K562 (cell line): ENCODE measurements around the gene SMIM35. TPM values are rescaled to one million over a fixed set of nuclear protein-coding genes. Genes with fewer than 3 reads are reported as not detected.

Source experiments
- ATAC-seq: fragments of 200-7000 bp; cut with Tn5 transposase; 3 replicates; pipeline ENCODE4 v1.9.1; 2020; ENCODE audit warnings: moderate library complexity
- BruUV-seq: library from RNA; stranded (reverse); fragments of 400-500 nt; replicated peaks from 2 replicates; lab custom pipeline; 2021; lab: Mats Ljungman, UMichigan
- CTCF ChIA-PET: fragments of 300-600 bp; formaldehyde crosslinking; extraction: SDS; loops from one replicate; lab custom pipeline; 2021; ENCODE audit warnings: low intra/inter-chr PET ratio; lab: Yijun Ruan, JAX
- POLR2A ChIA-PET: fragments of 300-600, 350-650 bp; sonication (Branson Sonifier 250); formaldehyde crosslinking; extraction: SDS; loops from one replicate; lab custom pipeline; 2021; ENCODE audit warnings: antibody characterized with exemption, inconsistent platforms; lab: Yijun Ruan, JAX
- DNase-seq, 4 experiments: peaks; one replicate each; pipeline versions ENCODE4 v3.0.0 to v3.0.0-alpha.2; 2011 to 2018; ENCODE audit warnings: low spot score in 3 of 4, mixed read lengths in 3 of 4; ENCODE audit errors: extremely low read depth in 1 of 4
- FAIRE-seq: peaks from 2 replicates; lab custom pipeline; 2011; peaks lifted over from hg19 to GRCh38; lab: Jason Lieb, UNC
- H2AFZ ChIP-seq: 2 replicates; pipeline ENCODE4 v1.6.0; 2011; ENCODE audit warnings: low read depth, low read length, control low read depth, inconsistent platforms
- H3K27ac ChIP-seq: fragments of 200-600 bp; 3 replicates; pipeline ENCODE4 v1.8.0; 2011; ENCODE audit warnings: low read depth, mild to moderate bottlenecking, control low read depth, inconsistent platforms, low read length, moderate library complexity, mixed read lengths; ENCODE audit errors: extremely low read depth
- H3K27me3 ChIP-seq, 2 experiments: fragments of 300-600 bp in 1 of 2; 2 replicates in 1 of 2; 3 replicates in 1 of 2; pipeline versions ENCODE4 v1.6.0 to v1.8.0; 2011; ENCODE audit warnings: inconsistent platforms in 2 of 2, low read length in 2 of 2, mild to moderate bottlenecking in 1 of 2, mixed read lengths in 1 of 2, moderate library complexity in 1 of 2; ENCODE audit not compliant: control insufficient read depth in 2 of 2, insufficient read depth in 2 of 2
- H3K36me3 ChIP-seq: fragments of 300-600 bp; 3 replicates; pipeline ENCODE4 v1.8.0; 2011; ENCODE audit warnings: mild to moderate bottlenecking, low read length, inconsistent platforms; ENCODE audit not compliant: control insufficient read depth, insufficient read depth
- H3K4me1 ChIP-seq, 2 experiments: fragments of 200-600 bp in 1 of 2; replicated peaks in 1 of 2; 2 replicates in 1 of 2; 3 replicates in 1 of 2; pipeline versions ENCODE4 v1.5.1 to v1.8.0; 2011; ENCODE audit warnings: inconsistent platforms in 2 of 2, low read length in 2 of 2, mild to moderate bottlenecking in 1 of 2, mixed read lengths in 1 of 2, moderate library complexity in 1 of 2; ENCODE audit not compliant: control insufficient read depth in 2 of 2, insufficient read depth in 2 of 2
- H3K4me2 ChIP-seq: 2 replicates; pipeline ENCODE4 v1.6.1; 2011; ENCODE audit warnings: low read length, control low read depth, inconsistent platforms, mixed read lengths; ENCODE audit not compliant: insufficient read depth
- H3K4me3 ChIP-seq: fragments of 200-600 bp; sonication (generic), shearing (Covaris generic); 2 replicates; pipeline ENCODE4 v1.5.1; 2016; ENCODE audit warnings: control low read depth, inconsistent platforms
- H3K79me2 ChIP-seq: fragments of 200-600 bp; 3 replicates; pipeline ENCODE4 v1.8.0; 2011; ENCODE audit warnings: low read length, inconsistent platforms; ENCODE audit not compliant: control insufficient read depth, insufficient read depth
- H3K9ac ChIP-seq, 2 experiments: 2 replicates each; pipeline versions ENCODE4 v1.6.0 to v1.6.1; 2011; ENCODE audit warnings: low read depth in 2 of 2, low read length in 2 of 2, control low read depth in 1 of 2, inconsistent platforms in 1 of 2, mild to moderate bottlenecking in 1 of 2, mixed read lengths in 1 of 2; ENCODE audit not compliant: insufficient read depth in 1 of 2
- H3K9me1 ChIP-seq: one replicate; pipeline ENCODE4 v1.6.0; 2011; ENCODE audit warnings: inconsistent platforms, mild to moderate bottlenecking, low read length, moderate library complexity; ENCODE audit not compliant: control insufficient read depth, insufficient read depth
- H3K9me3 ChIP-seq: replicated peaks from 2 replicates; pipeline ENCODE4 v1.5.1; 2011; ENCODE audit warnings: low read depth, low read length, inconsistent platforms; ENCODE audit not compliant: control insufficient read depth, insufficient read depth
- H4K20me1 ChIP-seq: replicated peaks from 2 replicates; pipeline ENCODE4 v1.6.1; 2011; ENCODE audit warnings: low read length, inconsistent platforms, mixed read lengths; ENCODE audit not compliant: control insufficient read depth, insufficient read depth
- NR4A1 ChIP-seq, 2 experiments: fragments of 250-450 bp in 1 of 2; fragments of 450-650 bp in 1 of 2; sonication (Bioruptor Pico) in 1 of 2; IDR thresholded peaks; 2 replicates each; pipeline versions ENCODE4 v1.4.0 to v1.6.1; 2016 to 2020; ENCODE audit warnings: mild to moderate bottlenecking in 2 of 2, missing compliant biosample characterization in 1 of 2, missing genetic modification characterization in 1 of 2, moderate library complexity in 1 of 2
- PHB2 ChIP-seq: fragments of 450-650 bp; IDR thresholded peaks from 2 replicates; pipeline ENCODE4 v1.6.1; 2017; ENCODE audit warnings: low read depth
- TFAM ChIP-seq: fragments of 250-450 bp; sonication (Bioruptor Pico); conservative IDR thresholded peaks from 2 replicates; pipeline ENCODE4 v1.5.0; 2021; ENCODE audit warnings: mild to moderate bottlenecking, moderate library complexity
- ZNF592 ChIP-seq: fragments of 450-650 bp; IDR thresholded peaks from 2 replicates; pipeline ENCODE4 v1.6.1; 2017; ENCODE audit warnings: antibody characterized with exemption, mild to moderate bottlenecking
- ZNF766 ChIP-seq: fragments of 200-800 bp; sonication (Bioruptor generic); conservative IDR thresholded peaks from 2 replicates; pipeline ENCODE4 v1.6.1; 2016; ENCODE audit warnings: missing genetic modification characterization, missing compliant biosample characterization
- WGBS: fragments of 100-300 bp; shearing (Covaris generic); methylation state at CpG from one replicate; pipeline ENCODE4 v1.1.6; 2016; ENCODE audit warnings: low coverage, mixed read lengths; ENCODE audit not compliant: insufficient coverage; ENCODE audit errors: missing lambda C conversion rate; 5-methylcytosine and 5-hydroxymethylcytosine counted together
- in situ Hi-C: fragments of 300-500 bp; cut with MboI; formaldehyde crosslinking; loops from 4 replicates; pipeline ENCODE4 v1.15.0; 2018; ENCODE audit warnings: inconsistent platforms, mixed read lengths
- intact Hi-C: fragments of 100-400 bp; cut with micrococcal nuclease; formaldehyde crosslinking; loops from 2 replicates; pipeline ENCODE4 v1.14.2; 2022
- polyA plus RNA-seq, 8 experiments: library from polyadenylated mRNA; depleted of rRNA in 4 of 8; stranded (reverse) in 5 of 8; unstranded in 3 of 8; fragments of >200 nt; fragmentation: Nextera tagmentation in 2 of 8; fragmentation: Illumina TruSeq in 1 of 8; extraction: Ambion mirVana in 2 of 8; extraction: Trizol in 1 of 8; gene quantifications; 2 replicates each; pipeline versions ENCODE4 v1.2.1 to v1.2.3, GENCODE V29; 2011 to 2014; ENCODE audit warnings: inconsistent platforms in 1 of 8, missing spikeins in 1 of 8
- total RNA-seq, 7 experiments: library from RNA; depleted of rRNA in 6 of 7; stranded (reverse); fragments of >200 nt in 6 of 7; fragmentation: Illumina TruSeq in 2 of 7; extraction: Trizol in 2 of 7; gene quantifications; 2 replicates each; pipeline versions ENCODE4 v1.2.1 to v1.2.3, GENCODE V29; 2011 to 2021; ENCODE audit warnings: low replicate concordance in 1 of 7

The SMIM35 gene
- total and polyA plus RNA-seq, 9 of the 15 experiments (the other 6 are each of a cell fraction or from before 2014, with no cell fraction given), result 0.03 TPM; not detected in 7

DNA sequence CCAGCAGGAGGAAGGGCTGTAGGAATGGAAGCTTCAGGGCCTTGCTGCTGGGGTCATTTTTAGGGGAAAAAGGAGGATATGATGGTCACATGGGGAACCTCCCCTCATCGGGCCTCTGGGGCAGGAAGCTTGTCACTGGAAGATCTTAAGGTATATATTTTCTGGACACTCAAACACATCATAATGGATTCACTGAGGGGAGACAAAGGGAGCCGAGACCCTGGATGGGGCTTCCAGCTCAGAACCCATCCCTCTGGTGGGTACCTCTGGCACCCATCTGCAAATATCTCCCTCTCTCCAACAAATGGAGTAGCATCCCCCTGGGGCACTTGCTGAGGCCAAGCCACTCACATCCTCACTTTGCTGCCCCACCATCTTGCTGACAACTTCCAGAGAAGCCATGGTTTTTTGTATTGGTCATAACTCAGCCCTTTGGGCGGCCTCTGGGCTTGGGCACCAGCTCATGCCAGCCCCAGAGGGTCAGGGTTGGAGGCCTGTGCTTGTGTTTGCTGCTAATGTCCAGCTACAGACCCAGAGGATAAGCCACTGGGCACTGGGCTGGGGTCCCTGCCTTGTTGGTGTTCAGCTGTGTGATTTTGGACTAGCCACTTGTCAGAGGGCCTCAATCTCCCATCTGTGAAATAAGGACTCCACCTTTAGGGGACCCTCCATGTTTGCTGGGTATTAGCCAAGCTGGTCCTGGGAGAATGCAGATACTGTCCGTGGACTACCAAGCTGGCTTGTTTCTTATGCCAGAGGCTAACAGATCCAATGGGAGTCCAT, 86.5 kb downstream of the SMIM35 start:
- Histone ChIP-seq H2AFZ (no peak overlapping the region; the same call in 1 of the 2 replicates), H3K4me3 (no peak overlapping the region), H3K4me1 (peaks cover 49% of the 10 kb centered on the region in 2 experiments), H3K27me3 (no peaks in the 10 kb centered on the region), H3K9me3 (no peaks in the 10 kb centered on the region; the same call in 1 of the 2 replicates), H3K9ac (peak overlapping the region; percentile 4 to 66; a peak in 2 of 4 replicates), H4K20me1 (no peaks in the 10 kb centered on the region), H3K4me2 (no peak overlapping the region), H3K79me2 (no peaks in the 10 kb centered on the region), H3K27ac (peak overlapping the region; percentile 90; the same call in 1 of the 3 replicates), H3K9me1 (no peaks in the 10 kb centered on the region), H3K36me3 (peaks cover 16% of the 10 kb centered on the region; the same call in 2 of the 3 replicates)
- ATAC-seq (no peak), DNase-seq (no peak), FAIRE-seq (no peak)
- TF ChIP-seq TFAM, result no peak
- no peak for TF ChIP-seq NR4A1 (CRISPR knock-in tag; IDR thresholded peaks at IDR 0.05)
- peak; percentile 85 for TF ChIP-seq NR4A1 (tag; IDR thresholded peaks at IDR 0.05)
- TF ChIP-seq ZNF592, result 0 out of 2 replicates have a peak, but pooled peaks have one; percentile 62
- peak; percentile 51; the same call in 1 of the 2 replicates for TF ChIP-seq ZNF766
- no peak for TF ChIP-seq PHB2
- intact Hi-C loops (no loop called here), in situ Hi-C loops (no loop called here)
- ChIA-PET POLR2A (interaction anchor here (0.5 to 1.2 kb wide), 8 partner anchors 10 to 191 kb away, joined by 3 to 5 read pairs (median 4); partner anchors contain the start of gene IL10RA), CTCF (no interaction called here)
- 98% methylated on average over 4 of the region's 4 CpGs for whole genome bisulfite sequencing
- BruUV-seq, result no TSS peak
